ENCODE results near the gene SHISA4. TPM values are rescaled to one million over a fixed set of nuclear protein-coding genes. Genes with fewer than 3 reads are reported as not detected.
"Not testable (repeated sequence)": the region's sequence is repeated elsewhere in the genome, so short reads cannot be mapped to it uniquely, and the experiment has no call there.

SHISA4 gene
- 1 to 10 TPM; 2.0 to 3.9 TPM for total RNA-seq

GRCh38 chr1:201888282-201889089 lies at the start of gene SHISA4:
Gene SHISA4 (plus strand): TSS chr1:201888898. CDS start chr1:201888995, 97 bp downstream.
- H3K36me3 ChIP-seq: no peaks in the 10 kb centered on the region
- H3K9ac ChIP-seq (ENCODE audit: low read depth in 2 of 2, low read length in 2 of 2): peak within 1 kb of the TSS; percentile 52 to 64
- H3K27me3 ChIP-seq: peaks cover 12% of the 10 kb centered on the region
- peak within 1 kb of the TSS; percentile 66 for H3K4me3 ChIP-seq
- no peak within 1 kb of the TSS for H3K27ac ChIP-seq
- peaks cover 5% of the 10 kb centered on the region for H3K4me1 ChIP-seq
- intact Hi-C loops (cut with DNase I): no loop called here
- H3K9me3 ChIP-seq: no peaks in the 10 kb centered on the region
- DNase-seq: peak; percentile 54
- TF ChIP-seq CTCF (IDR thresholded peaks at IDR 0.05): no peak

- H3K9ac ChIP-seq (ENCODE audit: low read depth in 2 of 2, low read length in 2 of 2); H3K27me3 ChIP-seq; DNase-seq; H3K9me3 ChIP-seq; H3K36me3 ChIP-seq; H3K27ac ChIP-seq; H3K4me1 ChIP-seq; intact Hi-C loops (cut with DNase I); H3K4me3 ChIP-seq: not testable (repeated sequence)
Observed at GRCh38 chr1:201839089-201839488, 49.6 kb upstream of the SHISA4 start.

- H3K9ac ChIP-seq (ENCODE audit: low read depth in 2 of 2, low read length in 2 of 2): no peak overlapping the region
- intact Hi-C loops (cut with DNase I): no loop called here
- no peaks in the 10 kb centered on the region for H3K27me3 ChIP-seq
- H3K4me1 ChIP-seq: no peaks in the 10 kb centered on the region
- no peak for TF ChIP-seq CTCF (IDR thresholded peaks at IDR 0.05)
- H3K4me3 ChIP-seq: no peak overlapping the region
- no peaks in the 10 kb centered on the region for H3K9me3 ChIP-seq
- no peaks in the 10 kb centered on the region for H3K36me3 ChIP-seq
- no peak for DNase-seq
- H3K27ac ChIP-seq: no peak overlapping the region
Observed at GRCh38 chr1:201840055-201840454, 48.6 kb upstream of the SHISA4 start.

- intact Hi-C loops (cut with DNase I): no loop called here
- TF ChIP-seq CTCF (IDR thresholded peaks at IDR 0.05): no peak
- H3K4me3 ChIP-seq: no peak overlapping the region
- H3K27me3 ChIP-seq: no peaks in the 10 kb centered on the region
- no peak for DNase-seq
- H3K9me3 ChIP-seq: no peaks in the 10 kb centered on the region
- H3K27ac ChIP-seq: no peak overlapping the region
- no peak overlapping the region for H3K9ac ChIP-seq (ENCODE audit: low read depth in 2 of 2, low read length in 2 of 2)
- H3K4me1 ChIP-seq: no peaks in the 10 kb centered on the region
- H3K36me3 ChIP-seq: no peaks in the 10 kb centered on the region
Observed at GRCh38 chr1:201840490-201840889, 48.2 kb upstream of the SHISA4 start.

GRCh38 chr1:201841265-201841912 lies 47.3 kb upstream of the SHISA4 start:
- no peaks in the 10 kb centered on the region for H3K36me3 ChIP-seq
- no peak for DNase-seq
- no peak for TF ChIP-seq CTCF (IDR thresholded peaks at IDR 0.05)
- no peak overlapping the region for H3K9ac ChIP-seq (ENCODE audit: low read depth in 2 of 2, low read length in 2 of 2)
- H3K9me3 ChIP-seq: no peaks in the 10 kb centered on the region
- no peak overlapping the region for H3K4me3 ChIP-seq
- intact Hi-C loops (cut with DNase I): no loop called here
- no peak overlapping the region for H3K27ac ChIP-seq
- H3K4me1 ChIP-seq: no peaks in the 10 kb centered on the region
- H3K27me3 ChIP-seq: no peaks in the 10 kb centered on the region
